NCI-H1694 treated with DMSO at 0.1 percent for 48 hours (cell line): ENCODE data around the gene C5orf24.
A peak's percentile ranks its signal among the peaks of the same experiment; 100 is the strongest.
"Not testable (repeated sequence)": the region's sequence is repeated elsewhere in the genome, so short reads cannot be mapped to it uniquely, and the experiment has no call there.

Experiments
- DNase-seq: peaks from one replicate; lab custom pipeline; 2025; lab: John Stamatoyannopoulos, UW

The C5orf24 gene

GRCh38 chr5:134857401-134857800 lies 11.6 kb downstream of the C5orf24 start:
- DNase-seq: no peak

GRCh38 chr5:134864707-134865106 lies 18.9 kb downstream of the C5orf24 start:
- no peak for DNase-seq

- no peak for DNase-seq
Observed at GRCh38 chr5:134873494-134873893, 27.7 kb downstream of the C5orf24 start.

- peak; percentile 45 for DNase-seq
Observed at GRCh38 chr5:134873987-134874830, 28.4 kb downstream of the C5orf24 start, which contains the start of gene TXNDC15. TXNDC15 (plus strand) TSS chr5:134874371; CDS start chr5:134874428, 57 bp downstream.

- DNase-seq: peak; percentile 10
Observed at GRCh38 chr5:134874831-134875655, 29.3 kb downstream of the C5orf24 start.

- DNase-seq: no peak
Observed at GRCh38 chr5:134877159-134877558, 31.4 kb downstream of the C5orf24 start.

GRCh38 chr5:134878403-134878802 lies 32.6 kb downstream of the C5orf24 start:
- no peak for DNase-seq

- no peak for DNase-seq
Observed at GRCh38 chr5:134879456-134879855, 33.7 kb downstream of the C5orf24 start.

- not testable (repeated sequence) for DNase-seq
Observed at GRCh38 chr5:134880937-134881336, 35.2 kb downstream of the C5orf24 start.

- not testable (repeated sequence) for DNase-seq
Observed at GRCh38 chr5:134881711-134882110, 35.9 kb downstream of the C5orf24 start.

- DNase-seq: no peak
Observed at GRCh38 chr5:134887593-134888159, 41.9 kb downstream of the C5orf24 start.

- no peak for DNase-seq
Observed at GRCh38 chr5:134889335-134889734, 43.6 kb downstream of the C5orf24 start.

GRCh38 chr5:134891473-134891872 lies 45.7 kb downstream of the C5orf24 start:
- no peak for DNase-seq

- no peak for DNase-seq
Observed at GRCh38 chr5:134892282-134892681, 46.5 kb downstream of the C5orf24 start.

- DNase-seq: no peak
Observed at GRCh38 chr5:134892926-134893325, 47.2 kb downstream of the C5orf24 start.

- DNase-seq: no peak
Observed at GRCh38 chr5:134893748-134894505, 48.2 kb downstream of the C5orf24 start.

GRCh38 chr5:134902071-134902801 lies 56.5 kb downstream of the C5orf24 start:
- DNase-seq: no peak

- DNase-seq: peak; percentile 78
Observed at GRCh38 chr5:134904610-134905245, 59.0 kb downstream of the C5orf24 start, which contains the start of gene PCBD2. PCBD2 (plus strand) TSS chr5:134905131; CDS start chr5:134905140, 9 bp downstream.

- DNase-seq: peak; percentile 70
Observed at GRCh38 chr5:134905246-134905996, 59.7 kb downstream of the C5orf24 start.

GRCh38 chr5:134906811-134907210 lies 61.0 kb downstream of the C5orf24 start:
- DNase-seq: no peak
